IMR-90 (cell line): ENCODE results near the gene SLC7A10. TPM values are rescaled to one million over a fixed set of nuclear protein-coding genes. Genes with fewer than 3 reads are reported as not detected.

Source experiments
- ATAC-seq: fragments of 200-7000 bp; cut with Tn5 transposase; 2 replicates; pipeline ENCODE4 v1.9.1; 2020; ENCODE audit warnings: low read depth, mild to moderate bottlenecking, moderate library complexity
- BruUV-seq: library from RNA; stranded (reverse); fragments of 400-500 nt; replicated peaks from 2 replicates; lab custom pipeline; 2021; lab: Mats Ljungman, UMichigan
- CTCF ChIA-PET: fragments of 300-600 bp; formaldehyde crosslinking; extraction: SDS; loops from one replicate; lab custom pipeline; 2021; ENCODE audit warnings: antibody characterized with exemption; lab: Yijun Ruan, JAX
- POLR2A ChIA-PET: fragments of 300-600 bp; sonication (Branson Sonifier 250); formaldehyde crosslinking; loops from one replicate; lab custom pipeline; 2022; ENCODE audit warnings: antibody characterized with exemption; ENCODE audit not compliant: unreplicated experiment; lab: Charles Lee
- DNase-seq: peaks from one replicate; pipeline ENCODE4 v3.0.0; 2013
- H2AFZ ChIP-seq: replicated peaks from 2 replicates; pipeline ENCODE3; 2013; ENCODE audit warnings: low read length, mild to moderate bottlenecking; ENCODE audit not compliant: poor library complexity
- H2AK5ac ChIP-seq: 2 replicates; pipeline ENCODE4 v1.6.1; 2013; ENCODE audit warnings: low read depth, low read length, inconsistent platforms
- H2AK9ac ChIP-seq: replicated peaks from 2 replicates; pipeline ENCODE3; 2013; ENCODE audit warnings: mild to moderate bottlenecking, low read depth, low read length, moderate library complexity; ENCODE audit not compliant: poor library complexity
- H2BK120ac ChIP-seq: 2 replicates; pipeline ENCODE4 v1.6.1; 2013; ENCODE audit warnings: low read depth, low read length, inconsistent platforms
- H2BK15ac ChIP-seq: 3 replicates; pipeline ENCODE4 v1.6.1; 2013; ENCODE audit warnings: low read depth, low read length, inconsistent platforms
- H2BK20ac ChIP-seq: 2 replicates; pipeline ENCODE4 v1.6.1; 2013; ENCODE audit warnings: low read depth, mild to moderate bottlenecking, inconsistent platforms, low read length, moderate library complexity
- H2BK5ac ChIP-seq: 2 replicates; pipeline ENCODE4 v1.6.1; 2013; ENCODE audit warnings: mild to moderate bottlenecking, low read depth, low read length, inconsistent platforms; ENCODE audit not compliant: poor library complexity, severe bottlenecking
- H3K14ac ChIP-seq: replicated peaks from 2 replicates; pipeline ENCODE4 v1.6.1; 2013; ENCODE audit warnings: low read depth, low read length, inconsistent platforms
- H3K18ac ChIP-seq: 2 replicates; pipeline ENCODE4 v1.6.1; 2013; ENCODE audit warnings: low read depth, low read length, control low read depth
- H3K23ac ChIP-seq: 2 replicates; pipeline ENCODE4 v1.6.1; 2013; ENCODE audit warnings: low read depth, low read length, inconsistent platforms
- H3K27ac ChIP-seq: 2 replicates; pipeline ENCODE4 v1.5.1; 2013; ENCODE audit warnings: mild to moderate bottlenecking, control low read depth, low read length; ENCODE audit not compliant: insufficient read depth
- H3K27me3 ChIP-seq: 2 replicates; pipeline ENCODE4 v1.6.1; 2013; ENCODE audit warnings: low read length; ENCODE audit not compliant: control insufficient read depth, insufficient read depth
- H3K36me3 ChIP-seq: 2 replicates; pipeline ENCODE4 v1.6.1; 2013; ENCODE audit warnings: low read length, mixed read lengths; ENCODE audit not compliant: control insufficient read depth, insufficient read depth
- H3K4ac ChIP-seq: 2 replicates; pipeline ENCODE4 v1.6.1; 2013; ENCODE audit warnings: low read depth, low read length, inconsistent platforms
- H3K4me1 ChIP-seq: 2 replicates; pipeline ENCODE4 v1.6.1; 2013; ENCODE audit warnings: low read length, mixed read lengths; ENCODE audit not compliant: control insufficient read depth, insufficient read depth
- H3K4me2 ChIP-seq: 2 replicates; pipeline ENCODE4 v1.6.1; 2013; ENCODE audit warnings: low read depth, mild to moderate bottlenecking, control low read depth, low read length, moderate library complexity
- H3K4me3 ChIP-seq: 2 replicates; pipeline ENCODE4 v1.5.1; 2013; ENCODE audit warnings: low read depth, mild to moderate bottlenecking, control low read depth, low read length, moderate library complexity; ENCODE audit not compliant: insufficient read depth
- H3K56ac ChIP-seq: 2 replicates; pipeline ENCODE4 v1.6.1; 2013; ENCODE audit warnings: low read length, inconsistent platforms; ENCODE audit not compliant: insufficient read depth; ENCODE audit errors: extremely low read depth
- H3K79me1 ChIP-seq, 2 experiments: 2 replicates each; pipeline ENCODE4 v1.6.1; 2013; ENCODE audit warnings: low read length in 2 of 2, inconsistent platforms in 1 of 2, low read depth in 1 of 2
- H3K9ac ChIP-seq: 2 replicates; pipeline ENCODE4 v1.6.1; 2013; ENCODE audit warnings: low read depth, low read length, control low read depth
- H3K9me1 ChIP-seq: 2 replicates; pipeline ENCODE4 v1.6.1; 2013; ENCODE audit warnings: low read length, inconsistent platforms; ENCODE audit not compliant: insufficient read depth
- H3K9me3 ChIP-seq: 2 replicates; pipeline ENCODE4 v1.6.1; 2013; ENCODE audit warnings: low read length; ENCODE audit not compliant: control insufficient read depth, insufficient read depth
- H4K20me1 ChIP-seq: 2 replicates; pipeline ENCODE4 v1.6.1; 2013; ENCODE audit warnings: low read length, inconsistent platforms; ENCODE audit not compliant: insufficient read depth
- H4K5ac ChIP-seq: 2 replicates; pipeline ENCODE4 v1.6.1; 2013; ENCODE audit warnings: mild to moderate bottlenecking, low read depth, low read length, control low read depth
- H4K8ac ChIP-seq, 2 experiments: 2 replicates each; pipeline ENCODE4 v1.6.1; 2013; ENCODE audit warnings: low read depth in 2 of 2, low read length in 2 of 2, control low read depth in 1 of 2, inconsistent platforms in 1 of 2
- H4K91ac ChIP-seq: 2 replicates; pipeline ENCODE4 v1.6.1; 2013; ENCODE audit warnings: low read depth, low read length, inconsistent platforms; ENCODE audit not compliant: insufficient read depth
- MAZ ChIP-seq: IDR thresholded peaks from 2 replicates; pipeline ENCODE4 v1.6.1; 2012; ENCODE audit warnings: low read depth, mild to moderate bottlenecking, low read length, improper control_type of control experiment, moderate library complexity, borderline replicate concordance
- MXI1 ChIP-seq: IDR thresholded peaks from 2 replicates; pipeline ENCODE4 v1.6.1; 2012; ENCODE audit warnings: low read depth, mild to moderate bottlenecking, low read length, moderate library complexity, borderline replicate concordance
- RAD21 ChIP-seq: IDR thresholded peaks from 2 replicates; pipeline ENCODE4 v1.6.1; 2012; ENCODE audit warnings: low read length, improper control_type of control experiment
- RFX5 ChIP-seq: IDR thresholded peaks from 2 replicates; pipeline ENCODE4 v1.8.0; 2012; ENCODE audit warnings: low read depth, mild to moderate bottlenecking, low read length, moderate library complexity
- WGBS, 2 experiments: methylation state at CpG; one replicate each; pipeline versions ENCODE4 v1.1.5 to v1.1.7; 2013; ENCODE audit warnings: missing lambda C conversion rate in 2 of 2; ENCODE audit not compliant: insufficient read length in 1 of 2; ENCODE audit errors: extremely low coverage in 2 of 2; 5-methylcytosine and 5-hydroxymethylcytosine counted together
- dilution Hi-C: fragments of 300-500 bp; cut with HindIII; formaldehyde crosslinking; loops from one replicate; pipeline ENCODE4 v1.14.3; 2018; ENCODE audit warnings: low sequenced_read_pairs; ENCODE audit not compliant: unreplicated experiment
- in situ Hi-C: fragments of 300-500 bp; cut with MboI; formaldehyde crosslinking; loops from 3 replicates; pipeline ENCODE4 v1.14.3; 2019; ENCODE audit warnings: low sequenced_read_pairs, inconsistent platforms, mixed read lengths
- intact Hi-C: fragments of 100-400 bp; cut with micrococcal nuclease; formaldehyde crosslinking; loops from 2 replicates; pipeline ENCODE4 v1.10.0; 2022
- polyA plus RNA-seq, 3 experiments: library from polyadenylated mRNA; depleted of rRNA; stranded (reverse); fragments of >200 nt; gene quantifications; 2 replicates each; pipeline ENCODE4 v1.2.3, GENCODE V29; 2012; ENCODE audit warnings: low replicate concordance in 1 of 3
- total RNA-seq: library from RNA; depleted of rRNA; stranded (reverse); fragments of >200 nt; gene quantifications from 2 replicates; pipeline ENCODE4 v1.2.3, GENCODE V29; 2012
- TF ChIP-seq, protein P1 (sequence below): fragments of 150-350 bp; IDR thresholded peaks from 2 replicates; pipeline ENCODE4 v1.6.1; 2016; ENCODE audit warnings: low read depth, mild to moderate bottlenecking, low read length, moderate library complexity, borderline replicate concordance
- TF ChIP-seq, protein P2 (sequence below): conservative IDR thresholded peaks from 2 replicates; pipeline ENCODE4 v1.5.1; 2012; ENCODE audit warnings: mild to moderate bottlenecking, low read depth, low read length, improper control_type of control experiment

Gene SLC7A10
- total and polyA plus RNA-seq, 2 of the 4 experiments (the other 2 are of a cell fraction) = not detected

DNA sequence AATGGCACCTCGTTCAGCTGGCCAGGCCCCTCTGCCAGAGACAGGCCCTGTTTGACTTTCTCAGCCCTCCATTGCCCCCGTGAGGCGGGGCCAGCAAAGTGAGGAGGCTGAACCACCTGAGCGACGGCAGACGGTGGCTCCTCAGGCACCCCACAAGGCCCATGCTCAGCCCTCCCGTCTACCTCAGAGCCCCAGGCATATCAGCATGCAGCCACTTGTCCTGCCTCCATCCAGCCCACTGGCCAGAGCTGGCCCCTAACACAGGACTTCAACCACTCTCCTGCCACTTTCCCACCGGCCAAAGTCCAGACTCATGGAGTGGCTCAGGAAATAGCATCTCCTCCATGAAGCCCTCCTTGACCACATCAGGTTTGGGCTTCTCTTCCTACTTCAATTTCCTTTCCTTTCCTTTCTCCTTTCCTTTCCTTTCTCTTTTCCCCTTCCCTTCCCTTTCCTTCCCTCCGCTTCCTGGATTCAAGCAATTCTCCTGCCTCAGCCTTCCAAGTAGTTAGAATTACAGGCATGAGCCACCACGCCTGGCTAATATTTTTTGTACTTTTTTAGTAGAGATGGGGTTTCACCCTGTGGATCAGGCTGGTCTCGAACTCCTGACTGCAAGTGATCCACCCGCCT, 9.3 kb downstream of the SLC7A10 start:
- Histone ChIP-seq H2BK120ac (no peak overlapping the region), H3K4me3 (no peak overlapping the region), H2BK5ac (no peak overlapping the region), H3K18ac (no peak overlapping the region), H3K14ac (no peak overlapping the region), H2BK15ac (no peak overlapping the region), H3K79me1 (no peaks in the 10 kb centered on the region), H2AFZ (peak overlapping the region; percentile 32), H3K27me3 (peaks cover 17% of the 10 kb centered on the region; the same call in 1 of the 2 replicates), H3K27ac (no peak overlapping the region), H2BK20ac (no peak overlapping the region), H4K5ac (no peak overlapping the region), H3K9ac (no peak overlapping the region), H3K36me3 (no peaks in the 10 kb centered on the region), H4K8ac (no peak overlapping the region), H4K20me1 (no peaks in the 10 kb centered on the region; the same call in 1 of the 2 replicates), H2AK9ac (no peak overlapping the region), H3K4ac (no peak overlapping the region), H3K9me3 (no peaks in the 10 kb centered on the region), H3K56ac (no peak overlapping the region), H4K91ac (no peak overlapping the region), H3K4me2 (no peak overlapping the region), H3K9me1 (no peaks in the 10 kb centered on the region), H3K23ac (no peak overlapping the region), H3K4me1 (no peaks in the 10 kb centered on the region), H2AK5ac (no peak overlapping the region)
- 29% methylated on average over 6 of the region's 12 CpGs; no CpG with 5 or more reads in 1 of the 2 experiments for WGBS, 2 experiments
- ATAC-seq (no peak), DNase-seq (no peak)
- dilution Hi-C loops = no loop called here
- CTCF ChIA-PET = no interaction called here
- no peak for TF ChIP-seq MAZ
- TF ChIP-seq, protein P1, sequence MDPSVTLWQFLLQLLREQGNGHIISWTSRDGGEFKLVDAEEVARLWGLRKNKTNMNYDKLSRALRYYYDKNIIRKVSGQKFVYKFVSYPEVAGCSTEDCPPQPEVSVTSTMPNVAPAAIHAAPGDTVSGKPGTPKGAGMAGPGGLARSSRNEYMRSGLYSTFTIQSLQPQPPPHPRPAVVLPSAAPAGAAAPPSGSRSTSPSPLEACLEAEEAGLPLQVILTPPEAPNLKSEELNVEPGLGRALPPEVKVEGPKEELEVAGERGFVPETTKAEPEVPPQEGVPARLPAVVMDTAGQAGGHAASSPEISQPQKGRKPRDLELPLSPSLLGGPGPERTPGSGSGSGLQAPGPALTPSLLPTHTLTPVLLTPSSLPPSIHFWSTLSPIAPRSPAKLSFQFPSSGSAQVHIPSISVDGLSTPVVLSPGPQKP = no peak
- TF ChIP-seq RFX5 = no peak
- no peak for TF ChIP-seq MXI1
- TF ChIP-seq, protein P2, sequence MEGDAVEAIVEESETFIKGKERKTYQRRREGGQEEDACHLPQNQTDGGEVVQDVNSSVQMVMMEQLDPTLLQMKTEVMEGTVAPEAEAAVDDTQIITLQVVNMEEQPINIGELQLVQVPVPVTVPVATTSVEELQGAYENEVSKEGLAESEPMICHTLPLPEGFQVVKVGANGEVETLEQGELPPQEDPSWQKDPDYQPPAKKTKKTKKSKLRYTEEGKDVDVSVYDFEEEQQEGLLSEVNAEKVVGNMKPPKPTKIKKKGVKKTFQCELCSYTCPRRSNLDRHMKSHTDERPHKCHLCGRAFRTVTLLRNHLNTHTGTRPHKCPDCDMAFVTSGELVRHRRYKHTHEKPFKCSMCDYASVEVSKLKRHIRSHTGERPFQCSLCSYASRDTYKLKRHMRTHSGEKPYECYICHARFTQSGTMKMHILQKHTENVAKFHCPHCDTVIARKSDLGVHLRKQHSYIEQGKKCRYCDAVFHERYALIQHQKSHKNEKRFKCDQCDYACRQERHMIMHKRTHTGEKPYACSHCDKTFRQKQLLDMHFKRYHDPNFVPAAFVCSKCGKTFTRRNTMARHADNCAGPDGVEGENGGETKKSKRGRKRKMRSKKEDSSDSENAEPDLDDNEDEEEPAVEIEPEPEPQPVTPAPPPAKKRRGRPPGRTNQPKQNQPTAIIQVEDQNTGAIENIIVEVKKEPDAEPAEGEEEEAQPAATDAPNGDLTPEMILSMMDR = no peak
- no peak for TF ChIP-seq RAD21
- POLR2A ChIA-PET = no interaction called here
- intact Hi-C loops = no loop called here
- no TSS peak for BruUV-seq
- in situ Hi-C loops = no loop called here
